D341Med (cell line): Measurements from ENCODE around the gene SLC38A9.

Experiments
- DNase-seq: peaks from one replicate; pipeline ENCODE4 v3.0.0; 2012; ENCODE audit warnings: low spot score

Gene SLC38A9

GRCh38 chr5:55578771-55579170 lies 133.4 kb downstream of the SLC38A9 start:
- DNase-seq = no peak

GRCh38 chr5:55577353-55578060 lies 134.6 kb downstream of the SLC38A9 start:
- DNase-seq = no peak

- no peak for DNase-seq
Observed at GRCh38 chr5:55576661-55577060, 135.5 kb downstream of the SLC38A9 start.
